ENCODE results near the gene TP53BP1.

The TP53BP1 gene

DNA sequence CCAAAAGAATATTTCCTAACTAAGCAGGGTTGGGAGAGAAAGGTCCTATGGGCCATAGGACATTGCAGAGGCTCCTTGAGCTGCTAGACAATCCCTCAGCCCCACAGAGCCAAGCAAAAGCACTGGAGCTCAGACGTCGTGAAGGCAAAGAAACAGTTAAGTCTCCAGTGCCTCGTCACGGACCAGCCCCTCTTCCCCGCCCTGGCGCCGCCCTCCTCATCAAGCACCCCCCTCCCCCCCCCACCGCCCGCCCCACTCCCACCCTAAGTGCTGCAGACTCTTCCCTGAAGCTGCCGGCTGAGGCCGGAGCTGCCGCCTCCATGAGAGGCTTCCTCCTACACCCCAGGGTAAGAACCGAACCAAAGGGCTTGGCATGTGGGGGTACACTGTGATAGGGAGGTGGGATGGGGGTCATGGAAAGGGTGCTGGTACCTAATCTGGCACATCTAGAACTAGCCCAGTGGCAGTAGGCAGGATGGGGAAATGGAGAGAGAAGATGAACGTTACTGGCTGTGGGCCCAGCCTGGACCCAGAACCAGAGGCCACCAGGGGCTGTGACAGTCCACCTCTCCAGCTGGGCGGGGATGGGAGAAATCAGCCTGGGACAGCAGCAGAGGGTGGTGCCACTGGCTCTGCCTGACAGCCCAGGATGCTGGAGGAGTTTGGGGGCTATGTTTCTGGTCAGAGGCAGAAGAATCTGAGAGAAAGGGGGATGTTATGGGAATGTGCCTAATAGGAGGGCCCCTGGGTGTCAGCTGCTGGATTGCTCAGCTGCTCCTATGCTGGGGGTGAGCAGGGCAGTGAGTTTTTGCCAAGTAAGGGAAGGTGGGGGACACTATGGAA is 24.6 kb upstream of the TP53BP1 start, which contains the start of gene MAP1A:
MAP1A (plus strand) TSS at position 255 of the 843 bp plus-strand sequence. CDS start 3,866 bp downstream, outside the sequence.
- peak; percentile 70 for DNase-seq

DNA sequence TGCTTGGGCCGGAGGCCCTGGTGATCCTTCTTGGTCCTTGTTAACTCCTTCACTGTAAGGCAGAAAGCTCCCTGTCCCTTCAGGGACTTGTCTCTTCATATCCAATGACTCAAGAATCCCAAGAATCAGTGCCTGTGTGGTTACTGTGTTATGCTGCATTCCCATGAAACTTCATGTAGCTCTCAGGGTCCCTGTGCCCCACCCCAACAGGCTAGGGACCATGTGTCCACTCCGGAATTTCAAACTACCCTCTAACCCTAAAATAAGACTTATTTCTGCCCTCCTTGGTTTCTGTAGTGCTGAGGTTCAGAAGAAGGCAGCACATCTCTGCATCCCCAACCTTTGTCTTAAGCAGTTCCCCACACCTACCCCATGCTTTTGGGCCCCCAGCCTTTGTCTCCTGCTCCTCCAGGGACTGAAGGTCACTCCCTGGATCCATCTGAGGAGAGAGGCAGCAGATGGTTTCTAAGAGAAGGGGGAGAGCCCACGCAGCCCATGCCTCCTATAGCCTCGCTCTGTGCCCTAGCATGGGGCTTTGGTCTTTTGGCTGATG is 23.9 kb upstream of the TP53BP1 start:
- peak; percentile 20 for DNase-seq

DNA sequence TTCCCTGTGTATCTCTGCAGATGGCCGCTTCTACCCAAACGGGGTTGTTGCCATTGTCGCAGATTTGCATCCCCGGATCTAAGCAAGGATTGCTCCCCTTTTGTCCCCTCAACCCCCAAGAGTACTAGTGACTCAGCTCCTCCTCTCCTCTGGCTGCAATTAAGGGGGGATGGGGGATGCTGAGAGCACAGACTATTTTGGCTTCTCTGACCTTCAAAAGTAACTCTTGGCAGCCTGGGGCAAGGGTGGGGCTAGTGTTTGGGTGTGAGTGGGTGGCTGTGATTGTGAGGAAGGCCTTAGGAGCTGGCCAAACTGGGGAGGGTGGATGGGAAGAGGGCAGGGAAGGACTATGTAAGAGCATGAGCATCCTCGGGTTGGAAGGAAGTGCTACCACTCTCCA is 23.2 kb upstream of the TP53BP1 start:
- DNase-seq: no peak

DNA sequence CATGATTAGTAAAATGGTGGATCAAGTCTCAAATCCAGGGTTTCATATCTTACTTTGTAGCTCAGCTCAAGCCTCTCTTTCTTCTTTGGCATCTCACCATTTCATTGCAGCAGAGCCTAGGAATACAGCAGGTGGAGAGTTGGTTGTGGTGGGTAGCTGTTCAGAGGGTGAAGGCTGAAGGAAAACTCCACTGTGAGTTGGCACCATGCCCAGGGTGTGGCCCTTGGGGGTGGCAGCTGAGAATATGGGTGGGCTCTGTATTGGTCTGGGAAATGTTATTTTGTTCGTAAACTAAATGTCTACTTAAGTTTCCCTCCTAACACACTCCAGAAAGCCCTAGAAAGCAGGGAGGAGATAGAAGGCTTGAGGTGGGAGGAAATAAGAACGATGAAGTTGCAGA is 22.8 kb upstream of the TP53BP1 start:
- DNase-seq: no peak

DNA sequence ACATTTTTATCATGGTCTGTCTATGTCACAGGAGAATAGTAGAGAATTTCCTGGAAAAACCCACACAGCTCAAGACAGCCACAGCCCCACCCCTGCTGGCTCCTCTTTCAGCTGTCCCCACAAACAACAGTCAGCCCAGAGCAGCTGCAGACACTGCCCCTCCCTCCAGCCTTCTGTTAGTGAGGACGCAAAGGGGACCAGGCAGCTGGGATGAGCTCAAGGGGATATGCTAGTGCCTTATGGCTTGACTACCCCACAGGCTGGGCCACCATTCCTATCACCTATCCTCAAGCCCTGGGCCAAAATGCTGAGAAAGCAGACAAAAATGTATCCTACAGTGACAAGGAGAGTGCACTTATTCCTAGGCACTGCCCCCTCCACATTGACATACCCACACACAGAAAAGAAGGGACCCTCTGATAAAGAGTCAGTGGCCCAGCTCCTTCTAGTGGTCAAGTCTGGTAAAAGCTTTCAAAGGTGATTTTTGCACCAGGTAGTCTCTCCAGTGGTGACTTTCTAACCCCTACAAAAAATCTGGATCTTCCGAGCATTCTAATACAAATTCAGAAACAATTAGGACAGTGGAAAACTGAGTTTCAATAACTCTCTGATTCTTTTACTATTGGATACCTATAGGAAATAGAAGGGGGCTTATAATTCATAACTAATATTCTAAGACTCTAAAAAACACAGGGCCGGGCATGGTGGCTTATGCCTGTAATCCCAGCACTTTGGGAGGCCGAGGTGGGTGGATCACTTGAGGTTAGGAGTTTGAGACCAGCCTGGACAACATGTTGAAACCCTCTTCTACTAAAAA is 21.5 kb upstream of the TP53BP1 start:
- DNase-seq: peak; percentile 91

DNA sequence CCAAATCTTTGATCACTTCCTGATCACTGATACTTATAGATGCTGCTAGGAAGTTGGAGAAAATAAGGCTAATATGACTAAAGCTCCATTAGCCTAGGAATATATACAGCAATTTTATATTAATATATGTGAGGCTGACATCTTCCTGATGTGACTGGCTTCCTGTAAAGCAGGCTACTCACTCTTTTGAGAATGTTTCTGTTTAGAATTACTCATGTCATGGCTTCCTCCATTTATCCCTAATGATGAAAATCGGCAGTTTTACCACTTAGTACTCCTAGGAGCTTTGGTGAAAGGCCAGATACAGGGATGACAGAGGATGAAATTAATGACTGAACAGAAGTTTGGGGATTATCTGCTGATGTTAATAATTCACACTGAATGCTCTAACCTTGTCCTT is 20.6 kb upstream of the TP53BP1 start:
- DNase-seq: peak; percentile 44

DNA sequence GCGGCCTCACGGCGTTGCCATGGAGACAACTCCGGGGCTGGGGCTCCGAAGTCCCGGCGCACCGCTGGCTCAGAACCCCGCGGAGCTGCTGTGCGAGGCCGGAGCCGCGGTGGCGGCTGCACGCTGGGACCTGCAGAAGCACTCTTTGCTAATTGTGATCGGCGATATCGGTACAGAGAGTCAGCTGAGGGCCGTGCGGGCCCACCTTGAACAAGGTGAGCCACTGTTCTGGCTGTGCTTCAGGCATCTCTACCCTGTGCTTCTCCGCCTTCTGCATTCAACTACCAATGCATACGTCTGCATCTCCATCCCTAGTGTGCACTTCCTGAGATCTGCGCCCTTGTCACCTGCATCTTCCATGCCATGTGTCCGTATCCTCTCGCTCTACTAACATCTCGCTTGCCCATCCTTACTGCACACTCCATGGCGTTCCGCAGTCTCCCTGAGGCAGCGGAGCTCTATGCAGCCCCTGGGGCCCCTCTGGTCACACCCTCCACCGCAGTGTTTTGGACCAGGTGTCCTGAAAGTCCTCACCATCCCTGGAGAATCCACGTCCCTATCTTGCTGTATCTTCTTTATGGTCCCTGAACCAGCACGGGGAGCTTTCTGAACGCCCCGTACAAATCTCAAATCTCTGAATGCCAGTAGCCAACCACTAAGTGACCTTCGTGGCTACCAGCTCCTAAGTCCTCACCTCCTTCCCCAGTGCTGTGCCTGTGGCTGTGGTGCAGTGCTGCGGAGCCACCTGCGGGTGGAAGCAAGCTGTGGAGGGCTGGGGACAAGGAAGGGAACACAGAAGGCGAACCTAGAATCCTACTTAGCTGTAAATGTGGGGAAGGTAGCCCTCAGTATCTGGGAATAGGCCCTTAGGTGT is 18.3 kb upstream of the TP53BP1 start:
- peak; percentile 70 for DNase-seq

DNA sequence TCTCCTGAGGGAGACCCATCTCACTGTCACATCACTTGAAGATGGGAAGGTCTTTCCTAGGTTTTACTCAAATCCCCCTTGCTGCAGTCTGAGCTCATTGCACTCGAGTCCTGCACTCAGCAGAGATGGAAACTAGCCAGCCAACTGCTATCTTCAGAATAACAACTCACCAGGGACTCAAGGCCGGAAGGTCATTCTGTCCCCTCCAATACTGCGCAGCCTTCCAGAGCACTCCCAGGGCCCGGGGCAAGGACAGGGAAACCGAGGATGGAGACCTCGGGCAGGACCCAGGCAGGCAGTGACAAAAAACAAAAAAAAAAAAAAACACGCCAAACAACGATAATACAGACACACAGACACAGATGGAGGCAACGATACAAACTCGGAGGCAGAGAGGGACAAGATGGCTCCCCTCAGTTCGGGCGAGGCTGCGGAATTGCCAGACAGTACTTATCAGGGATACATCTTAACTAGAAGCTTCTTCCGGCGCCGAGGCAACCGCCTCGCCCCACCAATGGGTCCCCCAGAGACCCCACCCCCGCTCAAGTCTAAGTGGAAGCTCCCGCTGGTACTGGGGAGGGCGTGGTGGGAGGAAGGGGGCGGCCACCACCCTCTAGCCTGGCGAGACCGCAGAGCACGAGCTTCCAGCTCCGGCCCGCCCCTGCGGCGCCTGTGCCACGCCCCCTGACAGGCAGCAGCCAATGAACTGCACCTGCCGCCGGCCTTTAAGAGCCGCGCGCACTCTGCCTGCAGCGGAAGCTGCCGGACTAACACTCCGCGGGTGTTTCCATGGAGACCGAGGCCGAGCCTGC is 17.4 kb upstream of the TP53BP1 start:
- peak; percentile 99 for DNase-seq

DNA sequence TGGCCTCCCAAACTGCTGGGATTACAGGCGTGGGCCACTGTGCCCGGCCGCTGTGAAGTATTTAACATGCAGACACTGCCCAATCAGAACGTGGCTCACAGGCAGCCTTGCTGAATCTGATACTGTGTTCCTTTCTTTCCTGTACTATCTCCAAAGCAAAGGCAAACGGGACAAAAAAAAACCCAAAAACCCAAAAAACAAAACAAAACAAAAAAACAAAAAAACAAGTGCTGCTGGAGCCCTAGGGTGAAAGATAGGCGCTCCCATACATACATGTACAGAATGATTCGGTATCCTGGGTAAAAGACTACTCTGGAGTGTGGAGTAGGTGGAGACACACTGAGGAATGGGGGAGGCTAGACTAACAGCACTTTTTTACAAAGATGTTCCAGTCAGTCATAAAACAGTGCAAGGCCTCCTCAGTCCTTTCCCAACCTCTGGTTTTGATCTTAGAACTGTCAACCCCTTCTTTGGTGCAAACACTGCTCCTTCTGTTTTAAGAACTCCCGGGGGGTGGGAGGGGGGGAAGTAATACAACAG is 16.8 kb upstream of the TP53BP1 start:
- peak; percentile 77 for DNase-seq

DNA sequence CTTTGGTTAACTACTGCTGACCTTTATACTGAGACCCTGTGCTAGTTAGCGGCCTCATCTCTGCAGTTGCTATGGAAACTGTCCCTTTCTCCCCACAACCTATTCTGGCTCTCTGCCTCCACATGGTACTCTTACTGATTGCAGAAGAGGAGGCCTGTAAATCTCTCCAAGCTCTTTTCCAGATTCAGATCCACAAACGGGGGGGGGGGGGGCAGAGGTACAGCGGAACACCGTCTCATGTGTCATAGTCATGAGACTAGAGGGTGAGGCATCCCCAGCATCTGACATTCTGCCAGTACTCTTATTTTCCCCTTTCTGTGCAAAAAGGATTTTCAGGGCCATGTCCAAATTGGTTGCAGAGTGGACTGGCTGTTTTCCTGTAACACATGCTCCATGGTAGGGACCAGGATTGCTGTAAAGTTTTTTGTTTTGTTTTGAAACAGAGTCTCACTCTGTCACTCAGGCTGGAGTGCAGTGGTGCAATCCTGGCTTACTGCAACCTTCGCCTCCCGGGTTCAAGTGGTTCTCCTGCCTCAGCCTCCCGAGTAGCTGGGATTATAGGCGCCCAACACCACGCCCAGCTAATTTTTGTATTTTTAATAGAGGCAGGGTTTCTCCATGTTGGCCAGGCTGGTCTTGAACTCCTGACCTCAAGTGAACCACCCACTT is 16.2 kb upstream of the TP53BP1 start:
- DNase-seq: no peak

DNA sequence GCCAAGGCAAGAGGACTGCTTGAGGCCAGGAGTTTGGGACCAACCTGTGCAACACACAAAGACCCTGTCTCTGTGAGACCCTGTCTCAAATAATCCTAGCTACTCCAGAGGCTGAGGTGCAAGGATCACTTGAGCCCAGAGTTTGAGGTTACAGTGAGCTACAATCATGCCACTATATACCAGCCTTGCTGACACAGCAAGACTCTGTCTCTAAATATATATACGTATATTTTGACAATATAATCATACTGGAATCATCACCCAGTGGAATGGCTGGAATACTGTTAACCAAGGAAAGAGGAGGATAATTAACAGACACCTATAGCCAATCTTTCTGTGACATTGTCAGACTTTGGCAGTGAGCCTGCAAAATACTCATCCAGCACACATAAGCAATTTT is 15.5 kb upstream of the TP53BP1 start:
- DNase-seq: no peak

DNA sequence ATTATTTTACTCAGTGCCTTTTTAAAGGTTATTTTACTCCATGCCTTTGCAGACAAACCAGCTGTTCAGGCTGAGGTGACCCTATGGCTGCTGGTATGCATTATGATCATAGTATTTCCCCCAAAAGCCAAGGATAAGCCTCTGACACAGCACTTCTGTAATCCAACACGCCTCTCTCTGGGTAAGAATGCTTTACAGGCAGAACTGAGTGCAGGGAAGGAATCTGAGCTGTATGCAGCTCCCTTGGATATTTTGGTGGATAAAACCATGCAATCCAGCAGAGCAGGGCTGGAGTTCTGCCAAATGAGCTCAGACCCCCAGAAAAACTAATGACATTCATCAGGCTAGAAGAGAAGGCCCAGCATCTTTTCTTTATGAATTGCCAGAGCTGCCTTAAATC is 12.8 kb upstream of the TP53BP1 start:
- DNase-seq: peak; percentile 16

DNA sequence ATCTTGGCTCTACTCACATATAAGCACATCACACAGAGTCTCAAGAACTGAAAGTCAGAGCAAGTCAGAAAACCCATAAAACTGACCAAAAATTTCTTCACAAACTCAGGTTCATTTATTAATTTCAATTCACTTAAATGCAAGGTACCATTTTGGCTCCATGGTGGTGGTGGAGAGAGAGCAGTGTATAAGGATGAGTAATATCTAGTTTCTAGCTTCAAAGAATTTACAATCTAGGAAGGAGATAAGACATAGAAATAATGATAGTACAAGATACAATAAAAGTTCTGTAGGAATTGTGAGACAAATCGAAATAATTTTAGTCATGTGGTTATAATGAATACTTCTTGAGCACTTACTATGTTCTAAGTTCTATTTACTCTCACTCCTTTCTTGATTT is 6.7 kb upstream of the TP53BP1 start:
- no peak for DNase-seq

DNA sequence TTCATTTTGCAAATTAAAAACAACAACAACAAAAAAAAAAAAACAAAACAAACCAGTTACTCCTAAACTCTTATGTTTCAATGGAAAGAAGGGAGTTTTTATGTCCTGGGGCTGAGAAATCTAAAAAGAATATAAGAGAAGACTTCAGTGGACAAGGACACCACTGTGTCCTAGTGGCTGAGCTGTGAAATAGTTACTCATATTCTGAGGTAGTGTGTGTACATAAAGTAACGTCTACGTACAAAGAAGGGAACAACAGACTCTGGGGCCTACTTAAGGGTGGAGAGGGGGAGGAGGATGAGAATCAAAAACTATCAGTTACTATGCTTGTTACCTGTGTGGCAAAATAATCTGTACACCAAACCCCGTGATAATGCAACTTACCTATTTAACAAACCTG is 6.0 kb upstream of the TP53BP1 start:
- DNase-seq: no peak

DNA sequence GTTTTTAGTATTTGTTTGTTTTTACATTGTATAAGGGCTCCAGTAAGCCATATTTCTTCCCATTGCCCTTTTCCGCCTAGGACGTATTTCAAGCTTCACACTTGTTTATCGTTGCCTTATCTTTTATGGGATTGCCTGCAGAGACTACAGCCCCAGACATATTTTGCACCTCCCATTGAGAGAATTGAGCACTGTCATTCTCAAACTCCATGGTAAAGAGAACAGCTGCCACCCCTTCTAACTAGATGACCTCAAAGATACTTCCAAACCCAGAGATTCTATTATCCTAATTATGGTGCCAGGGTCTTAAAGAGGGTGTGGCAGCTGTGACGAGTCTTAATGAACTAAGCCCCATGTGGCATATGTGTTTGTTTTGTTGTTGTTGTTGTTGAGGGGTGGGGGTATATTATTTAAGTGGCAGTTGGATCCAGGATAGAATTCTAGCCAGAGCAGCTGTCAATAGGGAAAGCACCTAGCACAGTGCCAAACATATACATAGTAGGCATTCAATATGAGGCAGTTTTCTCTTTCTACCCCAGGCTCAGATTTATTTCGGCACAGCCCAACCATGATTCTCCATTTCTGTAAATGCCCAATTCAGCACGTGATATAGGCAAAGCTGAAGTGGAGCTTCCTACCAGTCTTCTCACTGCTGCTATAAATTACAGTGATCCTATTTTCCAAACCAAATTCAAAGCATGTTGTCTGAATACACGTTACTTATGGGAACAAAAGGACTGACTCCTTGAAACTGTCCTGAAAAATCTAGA is 932 bp upstream of the TP53BP1 start:
- DNase-seq: no peak

DNA sequence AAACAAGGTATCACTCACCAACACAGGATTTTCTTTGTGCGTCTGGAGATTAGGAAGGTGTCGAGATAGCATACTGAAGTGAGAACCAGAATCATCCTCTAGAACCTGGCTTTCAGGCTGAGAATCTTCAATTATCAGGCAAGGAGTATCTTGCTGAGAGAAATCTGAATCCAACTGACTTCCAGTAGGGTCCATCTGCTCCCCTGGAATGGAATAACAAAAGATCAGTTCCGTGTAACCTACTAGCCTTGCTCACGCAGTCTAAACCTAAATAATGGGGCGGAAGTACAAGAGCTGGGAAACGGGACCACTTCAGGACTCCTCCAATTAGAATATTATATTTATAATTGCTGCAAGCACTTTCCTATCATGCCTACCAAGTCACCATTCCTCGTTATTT is 690 bp downstream of the TP53BP1 start:
- peak; percentile 55 for DNase-seq

DNA sequence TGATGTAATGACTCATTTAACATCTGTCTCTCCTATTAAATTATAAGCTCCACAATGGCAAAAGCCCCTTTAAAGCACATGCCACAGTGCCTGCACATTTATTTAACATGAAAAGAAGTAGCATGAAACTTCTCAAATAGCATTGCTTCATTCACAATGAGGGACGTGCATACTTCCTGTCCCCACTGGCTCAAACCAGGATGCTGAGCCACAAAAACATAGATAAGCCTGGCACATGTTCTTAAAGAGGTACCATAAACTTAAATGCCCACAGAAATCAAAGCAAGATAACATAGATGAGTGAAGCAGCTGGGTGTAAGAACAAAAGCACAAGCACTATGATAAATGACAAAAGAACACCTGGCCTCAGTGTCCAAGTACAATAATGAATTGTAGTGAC is 3.8 kb downstream of the TP53BP1 start:
- DNase-seq: peak; percentile 71

DNA sequence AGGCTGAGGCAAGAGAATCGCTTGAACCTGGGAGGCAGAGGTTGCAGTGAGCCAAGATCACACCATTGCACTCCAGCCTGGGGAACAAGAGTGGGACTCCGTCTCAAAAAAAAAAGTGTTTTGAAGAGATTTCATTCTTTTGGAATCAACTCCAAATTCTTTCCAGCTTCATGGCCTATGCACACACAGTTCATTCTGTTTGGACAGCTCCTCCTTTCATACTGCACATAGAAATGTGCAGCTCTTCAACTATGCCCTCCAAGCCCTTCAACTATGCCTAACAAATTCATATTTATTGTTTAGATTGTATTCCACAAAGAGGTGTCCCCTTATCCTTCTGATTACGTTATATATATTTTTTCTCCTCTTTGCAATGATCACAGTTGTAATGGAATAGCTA is 4.2 kb downstream of the TP53BP1 start:
- DNase-seq: no peak

DNA sequence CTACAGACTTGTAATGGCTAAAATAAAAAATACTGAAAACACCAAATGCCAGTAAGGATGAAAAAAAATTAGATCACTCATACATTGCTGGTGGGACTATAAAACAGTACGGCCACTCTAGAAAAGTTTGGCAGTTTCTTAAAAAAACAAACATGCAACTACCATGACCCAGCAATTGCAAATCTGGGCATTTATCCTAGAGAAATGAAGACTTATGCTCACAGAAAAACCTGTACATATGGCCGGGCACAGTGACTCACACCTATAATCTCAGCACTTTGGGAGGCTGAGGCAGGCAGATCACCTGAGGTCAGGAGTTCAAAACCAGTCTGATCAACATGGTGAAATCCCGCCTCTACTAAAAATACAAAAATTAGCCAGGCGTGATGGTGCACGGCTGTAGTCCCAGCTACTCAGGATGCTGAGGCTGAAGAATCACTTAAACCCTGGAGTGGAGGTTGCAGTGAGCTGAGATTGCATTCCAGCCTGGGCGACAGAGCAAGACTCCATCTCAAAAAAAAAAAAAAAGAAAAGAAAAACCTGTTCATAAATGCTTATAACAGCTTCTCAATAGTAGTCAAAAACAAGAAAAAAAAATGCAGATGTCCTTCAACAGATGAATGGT is 5.6 kb downstream of the TP53BP1 start:
- DNase-seq: no peak

DNA sequence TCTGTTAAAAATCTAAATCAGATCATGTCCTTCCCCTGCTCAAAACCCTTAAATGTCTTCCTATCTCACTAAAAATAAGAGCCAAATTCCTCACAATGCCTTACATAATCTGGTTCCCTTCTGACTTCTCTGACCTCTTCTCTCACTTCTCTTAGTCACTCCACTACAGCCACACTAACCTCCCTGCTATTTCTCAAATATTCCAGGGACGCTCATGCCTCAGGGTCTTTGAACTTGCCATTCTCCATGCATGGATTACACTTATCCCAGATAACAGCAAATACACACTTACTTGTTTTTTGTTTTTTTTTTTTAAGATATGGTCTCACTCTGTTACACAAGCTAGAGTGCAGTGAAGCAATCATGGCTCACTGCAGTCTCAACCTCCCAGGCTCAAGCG is 8.5 kb downstream of the TP53BP1 start:
- no peak for DNase-seq
